AG08395 (cell line): Measurements from ENCODE around the gene NUDCD3.
"Not testable (repeated sequence)": the region's sequence is repeated elsewhere in the genome, so short reads cannot be mapped to it uniquely, and the experiment has no call there.

Source experiments
- DNase-seq: peaks from one replicate; pipeline ENCODE4 v3.0.0; 2012; ENCODE audit warnings: mixed read lengths, low spot score

The NUDCD3 gene

GRCh38 chr7:44447874-44448425 is 42.5 kb downstream of the NUDCD3 start:
- no peak for DNase-seq

DNA sequence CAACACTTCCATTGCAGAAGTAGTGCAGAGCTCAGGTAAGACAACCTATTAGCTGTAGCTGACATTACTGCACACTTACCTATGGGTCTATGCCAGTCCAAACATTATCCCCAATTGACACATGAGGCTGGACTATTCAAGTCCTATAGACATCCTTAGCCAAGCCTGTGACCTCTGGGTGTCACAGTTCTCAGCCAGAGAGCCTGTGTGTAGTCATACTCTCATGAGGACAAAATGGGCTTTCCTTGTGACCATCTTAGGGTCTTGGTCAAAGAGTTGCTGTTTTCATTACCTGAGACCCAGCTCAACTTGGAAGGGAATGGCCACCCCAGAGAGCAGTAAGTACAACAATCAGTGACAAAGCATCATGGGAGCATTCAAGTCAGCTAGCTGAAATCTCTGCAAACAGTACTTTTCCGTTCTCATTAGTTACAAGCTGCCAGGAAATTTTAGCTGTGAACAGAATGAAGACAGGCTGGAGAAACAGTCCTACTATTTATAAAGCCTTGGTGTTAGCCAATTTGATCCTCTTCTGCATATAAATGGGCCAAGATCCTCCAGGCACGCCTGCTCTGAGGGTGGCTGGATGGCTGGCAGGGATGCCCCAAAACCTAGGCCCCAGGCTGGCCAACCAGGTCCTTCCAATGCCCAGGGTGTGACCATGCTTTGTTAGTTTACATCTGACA is 44.3 kb downstream of the NUDCD3 start:
- no peak for DNase-seq

- DNase-seq, result no peak
Observed at GRCh38 chr7:44441079-44441478, 49.4 kb downstream of the NUDCD3 start.

GRCh38 chr7:44440577-44441078 is 49.8 kb downstream of the NUDCD3 start:
- no peak for DNase-seq

DNA sequence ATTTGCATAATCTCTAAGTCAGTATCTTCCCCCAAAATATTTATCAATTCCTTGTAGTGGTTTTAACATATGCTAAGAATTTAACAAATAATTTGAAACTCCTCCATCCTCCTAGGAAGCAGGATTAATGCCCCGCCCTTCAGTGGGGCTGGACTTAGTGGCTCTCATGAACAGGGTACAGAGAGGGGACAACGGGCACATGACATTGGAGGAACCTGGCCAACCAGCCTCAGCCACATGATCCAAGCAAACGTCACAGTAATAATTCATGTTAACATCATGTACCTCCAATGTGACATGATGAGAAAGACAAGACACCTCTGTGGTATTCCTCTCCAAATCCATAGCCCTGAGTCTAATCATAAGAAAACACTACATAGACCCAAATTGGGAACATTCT is 50.5 kb downstream of the NUDCD3 start:
- no peak for DNase-seq

DNA sequence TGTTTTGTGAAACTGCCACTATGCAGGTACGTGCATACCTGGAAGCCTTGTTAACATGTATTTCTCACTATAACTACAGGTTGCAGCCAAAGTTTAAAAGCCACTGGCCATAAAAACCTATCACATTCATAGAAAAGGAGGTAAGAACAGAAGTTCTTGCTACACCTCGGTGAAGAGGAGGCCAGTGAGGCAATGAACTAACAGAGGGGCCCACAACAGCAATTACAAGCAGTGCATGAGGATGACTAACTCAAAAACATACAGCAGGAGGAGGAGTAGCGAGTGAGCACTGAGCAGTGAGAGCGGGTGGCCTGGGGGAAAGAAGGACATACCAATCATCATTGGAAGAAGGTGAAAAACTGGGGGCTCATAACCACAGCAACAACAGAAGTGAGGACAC is 51.6 kb downstream of the NUDCD3 start:
- no peak for DNase-seq

GRCh38 chr7:44434201-44434600 is 56.3 kb downstream of the NUDCD3 start:
- DNase-seq, result no peak

DNA sequence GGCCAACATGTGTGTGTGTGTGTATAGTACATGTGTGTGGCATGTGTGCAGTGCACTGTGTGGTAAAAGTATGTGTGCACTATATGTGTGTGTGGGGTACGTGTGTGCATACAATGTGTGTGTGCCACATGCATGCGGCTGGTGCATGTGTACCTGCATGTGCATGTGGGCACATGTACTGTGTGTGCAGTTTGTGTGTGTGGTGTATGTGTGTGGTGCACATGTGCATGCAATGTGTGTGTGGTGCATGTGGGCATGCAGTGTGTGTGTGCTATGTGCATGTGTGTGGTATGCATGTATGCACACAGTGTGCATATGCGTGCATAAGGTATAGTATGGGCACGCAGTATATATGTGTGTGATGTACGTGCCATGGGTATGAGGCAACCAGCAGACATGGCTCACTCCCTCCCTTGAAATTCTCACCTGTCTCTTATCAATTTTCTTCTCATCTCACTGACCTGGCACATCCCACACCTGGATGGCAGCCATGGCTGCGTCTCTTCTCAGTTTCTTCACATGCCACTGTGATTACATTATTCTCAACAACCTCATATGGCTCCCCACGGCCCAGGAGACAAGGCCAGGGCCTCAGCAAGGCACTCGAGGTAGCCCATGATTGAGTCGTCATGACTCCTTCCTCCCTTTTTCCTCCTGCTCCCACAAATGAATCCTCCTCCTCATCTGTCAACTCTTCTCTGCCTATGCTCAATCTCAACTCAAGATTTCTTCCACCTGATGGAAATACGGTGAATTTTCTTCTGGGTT is 57.0 kb downstream of the NUDCD3 start:
- DNase-seq, result no peak

GRCh38 chr7:44432381-44432977 is 58.0 kb downstream of the NUDCD3 start:
- no peak for DNase-seq

- DNase-seq, result no peak
Observed at GRCh38 chr7:44431091-44431608, 59.3 kb downstream of the NUDCD3 start.

- DNase-seq, result no peak
Observed at GRCh38 chr7:44430054-44430453, 60.4 kb downstream of the NUDCD3 start.

- not testable (repeated sequence) for DNase-seq
Observed at GRCh38 chr7:44424762-44425161, 65.7 kb downstream of the NUDCD3 start.

DNA sequence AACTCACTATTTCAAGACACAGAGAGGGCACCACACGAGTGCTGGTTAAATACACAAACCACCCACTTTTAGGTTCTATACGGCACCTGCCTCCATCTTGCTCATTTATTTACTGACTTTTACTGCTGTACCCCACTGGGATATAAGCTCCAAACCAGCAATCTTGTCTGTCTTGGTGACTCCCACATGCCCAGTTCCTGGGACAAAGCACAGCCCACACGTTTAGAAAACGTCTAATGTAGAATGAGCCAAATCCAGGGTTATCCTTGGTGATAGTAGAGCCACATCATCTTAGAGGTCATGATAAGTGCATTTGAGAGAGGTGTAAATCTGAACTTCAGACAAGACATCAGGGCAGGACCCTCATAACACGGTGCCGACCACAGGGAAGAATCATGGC is 73.5 kb downstream of the NUDCD3 start:
- DNase-seq, result no peak

DNA sequence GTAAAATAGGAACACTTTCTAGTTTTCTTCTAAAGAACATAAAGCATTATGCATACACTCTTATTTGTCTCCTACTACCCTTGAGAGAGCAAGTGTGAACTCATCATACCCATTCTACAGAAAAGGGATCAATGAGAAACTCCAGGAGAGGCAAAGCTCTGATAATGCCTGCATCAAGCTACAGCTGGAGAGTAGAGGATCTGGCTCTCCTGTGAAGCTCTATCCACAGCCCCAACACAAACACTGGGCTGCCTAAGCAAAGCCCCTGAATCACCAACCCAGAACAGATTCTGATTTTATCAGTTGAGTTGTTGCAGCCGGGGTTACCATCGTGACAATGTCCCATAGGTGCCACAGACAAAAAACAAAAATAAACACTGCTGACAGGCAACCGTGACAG is 74.9 kb downstream of the NUDCD3 start:
- no peak for DNase-seq

GRCh38 chr7:44415047-44415446 is 75.4 kb downstream of the NUDCD3 start:
- peak; percentile 40 for DNase-seq

GRCh38 chr7:44411306-44411705 is 79.2 kb downstream of the NUDCD3 start:
- DNase-seq, result no peak

DNA sequence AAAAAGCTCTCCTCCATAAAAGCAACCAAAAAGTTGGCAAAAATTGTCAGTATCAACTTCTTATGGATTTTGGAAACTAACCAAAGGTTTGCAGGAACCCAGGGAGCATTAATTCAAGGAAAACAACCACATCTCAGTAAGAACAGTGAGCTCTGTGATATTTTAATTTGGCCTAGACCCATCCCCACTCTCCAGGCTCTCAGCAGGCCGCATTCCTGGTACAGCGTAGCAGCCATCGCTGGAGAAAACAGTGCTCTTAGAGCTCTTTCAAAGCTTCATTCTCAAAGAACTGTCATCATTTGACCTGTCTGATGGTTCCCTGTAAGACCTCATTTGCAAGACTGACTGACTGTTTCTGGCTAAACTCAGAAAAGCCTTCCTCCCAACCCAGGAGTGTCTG is 81.9 kb downstream of the NUDCD3 start:
- no peak for DNase-seq

DNA sequence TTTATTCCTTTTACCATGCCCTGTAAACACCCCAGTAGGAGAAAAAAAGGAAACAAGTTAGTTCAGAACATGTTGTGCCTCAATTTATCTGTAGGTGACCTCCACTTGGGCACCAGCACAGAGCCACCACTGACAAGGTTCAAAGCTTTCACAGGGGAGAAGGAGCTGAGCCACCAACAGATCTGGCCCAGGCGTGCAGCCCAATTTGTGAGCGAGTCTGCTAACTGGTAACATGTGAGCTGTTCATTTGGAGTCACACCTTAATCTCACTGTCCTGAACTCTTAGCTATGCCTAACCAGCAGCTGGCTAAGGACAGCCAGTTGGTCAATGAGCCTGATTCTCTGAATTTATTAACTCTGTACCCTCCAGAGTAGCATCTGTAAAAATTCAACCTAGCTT is 86.7 kb downstream of the NUDCD3 start:
- DNase-seq, result no peak

GRCh38 chr7:44403176-44403759 is 87.2 kb downstream of the NUDCD3 start:
- DNase-seq, result no peak

- DNase-seq, result no peak
Observed at GRCh38 chr7:44402401-44403060, 87.9 kb downstream of the NUDCD3 start.

- no peak for DNase-seq
Observed at GRCh38 chr7:44401692-44402091, 88.8 kb downstream of the NUDCD3 start.
